Nephron (organoid): ENCODE measurements around the gene NMT2.

Experiments used
- H3K27ac Mint-ChIP-seq, 3 experiments: 2 replicates each; pipeline ENCODE4 v1.8.0; 2020; ENCODE audit warnings: mixed read lengths in 3 of 3, mild to moderate bottlenecking in 2 of 3, moderate library complexity in 1 of 3
- H3K27me3 Mint-ChIP-seq: 2 replicates; pipeline ENCODE4 v1.8.0; 2021; ENCODE audit warnings: low read depth, mild to moderate bottlenecking, moderate library complexity, mixed read lengths
- H3K36me3 Mint-ChIP-seq: 2 replicates; pipeline ENCODE4 v1.8.0; 2020; ENCODE audit warnings: low read depth, mixed read lengths
- H3K4me1 Mint-ChIP-seq: 2 replicates; pipeline ENCODE4 v1.8.0; 2020; ENCODE audit warnings: mixed read lengths
- H3K4me3 Mint-ChIP-seq, 3 experiments: 2 replicates each; pipeline ENCODE4 v1.8.0; 2020; ENCODE audit warnings: mild to moderate bottlenecking in 3 of 3, mixed read lengths in 3 of 3, moderate library complexity in 2 of 3
- H3K9me3 Mint-ChIP-seq: 2 replicates; pipeline ENCODE4 v1.8.0; 2020; ENCODE audit warnings: mixed read lengths
- CTCF ChIP-seq, 3 experiments: fragments of 200-600 bp; sonication (generic); IDR thresholded peaks; one replicate each; pipeline ENCODE4 v1.5.0; 2021; ENCODE audit warnings: antibody characterized with exemption in 3 of 3; ENCODE audit not compliant: unreplicated experiment in 3 of 3

The NMT2 gene

GRCh38 chr10:15120523-15120922 lies 48.0 kb downstream of the NMT2 start:
- no peak for TF ChIP-seq CTCF (IDR thresholded peaks at IDR 0.05; ENCODE audit: unreplicated experiment in 3 of 3)
- peaks cover 19% of the 10 kb centered on the region for H3K36me3 Mint-ChIP-seq
- H3K27ac Mint-ChIP-seq = no peak overlapping the region
- no peaks in the 10 kb centered on the region for H3K27me3 Mint-ChIP-seq
- H3K4me1 Mint-ChIP-seq = no peaks in the 10 kb centered on the region
- H3K4me3 Mint-ChIP-seq = no peak overlapping the region
- no peaks in the 10 kb centered on the region for H3K9me3 Mint-ChIP-seq

GRCh38 chr10:15118615-15119014 lies 49.9 kb downstream of the NMT2 start:
- H3K27ac Mint-ChIP-seq = no peak overlapping the region
- no peaks in the 10 kb centered on the region for H3K27me3 Mint-ChIP-seq
- no peaks in the 10 kb centered on the region for H3K4me1 Mint-ChIP-seq
- no peak overlapping the region for H3K4me3 Mint-ChIP-seq
- H3K9me3 Mint-ChIP-seq = no peaks in the 10 kb centered on the region
- TF ChIP-seq CTCF (IDR thresholded peaks at IDR 0.05; ENCODE audit: unreplicated experiment in 3 of 3) = no peak
- H3K36me3 Mint-ChIP-seq = peaks cover 12% of the 10 kb centered on the region

GRCh38 chr10:15116225-15116624 lies 52.3 kb downstream of the NMT2 start:
- no peak for TF ChIP-seq CTCF (IDR thresholded peaks at IDR 0.05; ENCODE audit: unreplicated experiment in 3 of 3)
- H3K4me1 Mint-ChIP-seq = no peaks in the 10 kb centered on the region

GRCh38 chr10:15113766-15114165 lies 54.7 kb downstream of the NMT2 start:
- H3K4me3 Mint-ChIP-seq = no peak overlapping the region
- H3K27me3 Mint-ChIP-seq = no peaks in the 10 kb centered on the region
- TF ChIP-seq CTCF (IDR thresholded peaks at IDR 0.05; ENCODE audit: unreplicated experiment in 3 of 3) = no peak
- H3K36me3 Mint-ChIP-seq = peaks cover 27% of the 10 kb centered on the region
- no peaks in the 10 kb centered on the region for H3K9me3 Mint-ChIP-seq
- no peak overlapping the region for H3K27ac Mint-ChIP-seq
- peaks cover under 1% of the 10 kb centered on the region for H3K4me1 Mint-ChIP-seq

More at GRCh38 chr10:15116225-15116624, 52.3 kb downstream of the NMT2 start:
- Mint-ChIP-seq H3K36me3 (peaks cover 18% of the 10 kb centered on the region), H3K27ac (no peak overlapping the region), H3K4me3 (no peak overlapping the region), H3K27me3 (no peaks in the 10 kb centered on the region), H3K9me3 (no peaks in the 10 kb centered on the region)

GRCh38 chr10:15112657-15113056 lies 55.8 kb downstream of the NMT2 start:
- Mint-ChIP-seq H3K4me3 (no peak overlapping the region), H3K4me1 (peaks cover 4% of the 10 kb centered on the region), H3K36me3 (peaks cover 36% of the 10 kb centered on the region), H3K27ac (no peak overlapping the region), H3K27me3 (no peaks in the 10 kb centered on the region), H3K9me3 (no peaks in the 10 kb centered on the region)
- TF ChIP-seq CTCF (IDR thresholded peaks at IDR 0.05; ENCODE audit: unreplicated experiment in 3 of 3) = no peak

GRCh38 chr10:15106352-15107013 lies 62.0 kb downstream of the NMT2 start:
- peak; percentile 82 to 90 (median 85) for TF ChIP-seq CTCF (IDR thresholded peaks at IDR 0.05; ENCODE audit: unreplicated experiment in 3 of 3)
- H3K27me3 Mint-ChIP-seq = no peaks in the 10 kb centered on the region
- peaks cover 56% of the 10 kb centered on the region for H3K36me3 Mint-ChIP-seq
- peak overlapping the region in 1 of 3 experiments; percentile 32 for H3K27ac Mint-ChIP-seq
- peaks cover 4% of the 10 kb centered on the region for H3K4me1 Mint-ChIP-seq
- no peak overlapping the region for H3K4me3 Mint-ChIP-seq
- no peaks in the 10 kb centered on the region for H3K9me3 Mint-ChIP-seq
